ENCODE results near the gene IL2RA. TPM values are rescaled to one million over a fixed set of nuclear protein-coding genes. Genes with fewer than 3 reads are reported as not detected.
A peak's percentile ranks its signal among the peaks of the same experiment; 100 is the strongest.

IL2RA gene
- total RNA-seq, 4 donors from 2014 or later = 0.79 to 1.1 TPM; not detected in 2

DNA sequence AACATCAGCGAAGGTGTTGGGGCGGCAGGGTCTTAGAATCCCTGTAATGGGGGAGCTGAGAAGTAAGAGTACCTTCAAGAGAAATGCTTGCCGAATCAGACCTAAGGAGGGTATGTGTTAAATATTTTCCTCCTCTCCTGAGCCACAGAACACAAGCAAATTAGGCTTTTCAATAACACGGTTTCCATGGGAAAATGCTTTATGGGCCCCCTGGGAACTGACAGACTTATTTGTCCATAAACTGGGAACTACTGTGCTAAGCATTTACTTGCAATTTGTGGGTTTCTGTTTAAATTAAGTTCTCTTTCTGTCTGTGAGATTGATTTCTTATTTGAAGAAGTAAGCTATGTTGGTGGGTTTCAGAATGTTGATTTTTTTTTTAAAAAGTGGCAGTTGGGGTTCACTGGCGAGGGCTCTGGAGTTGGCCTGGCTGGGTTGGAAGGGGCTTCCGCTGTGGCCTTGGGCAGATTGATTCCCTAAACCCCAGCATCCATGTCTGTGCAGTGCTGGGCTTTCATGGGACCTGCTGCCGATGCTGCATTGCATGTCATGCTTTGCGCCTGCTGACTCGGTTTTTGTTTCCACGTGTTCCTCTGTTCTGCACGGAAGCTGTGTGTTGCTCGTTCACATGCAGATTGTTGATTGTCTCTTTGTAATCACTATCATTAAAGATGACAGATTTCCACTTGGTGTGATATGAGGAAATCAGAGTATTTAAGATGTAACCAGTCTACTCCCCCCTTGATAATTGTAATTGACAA is 33.8 kb upstream of the IL2RA start:
- Histone ChIP-seq H3K9me3 (no peaks in the 10 kb centered on the region), H3K36me3 (peaks cover 0 to 17% (median 0%) of the 10 kb centered on the region in 4 donors), H3K4me3 (no peak overlapping the region), H3K4me1 (peaks cover 0 to 43% (median 16%) of the 10 kb centered on the region in 4 donors), H3K27me3 (no peaks in the 10 kb centered on the region), H3K27ac (no peak overlapping the region)
- in situ Hi-C loops (cut with MboI; ENCODE audit: low pct_ligation_motif_present in 1 of 4, low pct_unique_long_range_greater_than_20kb in 1 of 4, low sequenced_read_pairs in 3 of 4) (no loop called here), intact Hi-C loops (cut with DNase I; ENCODE audit: low total_unique reads) (no loop called here)
- no peak for DNase-seq
- TF ChIP-seq POLR2A (IDR thresholded peaks at IDR 0.05) (no peak), POLR2AphosphoS5 (IDR thresholded peaks at IDR 0.05) (no peak), CTCF (IDR thresholded peaks at IDR 0.05) (no peak), EP300 (IDR thresholded peaks at IDR 0.05; ENCODE audit: low read depth) (no peak)
- WGBS, 2 donors (ENCODE audit: low coverage in 1 of 2) = 75 to 76% methylated on average over 10 to 12 of the region's 12 CpGs

- in situ Hi-C loops (cut with MboI; ENCODE audit: low pct_ligation_motif_present in 1 of 4, low pct_unique_long_range_greater_than_20kb in 1 of 4, low sequenced_read_pairs in 3 of 4) (no loop called here), intact Hi-C loops (cut with DNase I; ENCODE audit: low total_unique reads) (no loop called here)
- TF ChIP-seq POLR2A (IDR thresholded peaks at IDR 0.05) (no peak), POLR2AphosphoS5 (IDR thresholded peaks at IDR 0.05) (no peak), EP300 (IDR thresholded peaks at IDR 0.05; ENCODE audit: low read depth) (no peak), CTCF (IDR thresholded peaks at IDR 0.05) (no peak)
- peaks cover 0 to 61% (median 29%) of the 10 kb centered on the region in 4 donors for H3K4me1 ChIP-seq
- H3K9me3 ChIP-seq = no peaks in the 10 kb centered on the region
- no peaks in the 10 kb centered on the region for H3K27me3 ChIP-seq
- DNase-seq = no peak
- no peak overlapping the region for H3K27ac ChIP-seq
- 77 to 88% methylated on average over 2 of the region's 2 CpGs for WGBS, 2 donors (ENCODE audit: low coverage in 1 of 2)
- peaks cover 0 to 6% (median 0%) of the 10 kb centered on the region in 4 donors for H3K36me3 ChIP-seq
- H3K4me3 ChIP-seq = no peak overlapping the region
These were observed 30.6 kb upstream of the IL2RA start for GRCh38 chr10:6092731-6093130.

DNA sequence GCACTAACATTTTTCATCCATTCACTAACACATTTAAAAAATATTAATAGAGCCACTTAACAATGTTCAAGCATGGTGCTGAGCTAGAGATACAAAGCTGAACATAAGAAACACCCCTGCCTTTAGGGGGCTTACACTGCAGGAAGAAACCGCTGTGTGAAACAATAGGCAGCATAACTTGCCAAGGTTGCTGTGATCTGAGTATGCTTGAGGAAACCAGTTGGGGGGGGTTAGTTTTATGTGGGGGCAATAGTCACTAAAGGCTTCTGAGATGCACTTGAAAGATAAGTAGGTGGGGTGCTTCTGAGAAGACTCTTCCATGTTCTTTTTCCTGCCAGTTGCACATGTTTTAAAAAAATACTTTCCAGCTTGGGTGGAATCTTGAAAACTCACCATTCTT is 29.5 kb upstream of the IL2RA start:
- no peak overlapping the region for H3K4me3 ChIP-seq
- intact Hi-C loops (cut with DNase I; ENCODE audit: low total_unique reads) (no loop called here), in situ Hi-C loops (cut with MboI; ENCODE audit: low pct_ligation_motif_present in 1 of 4, low pct_unique_long_range_greater_than_20kb in 1 of 4, low sequenced_read_pairs in 3 of 4) (no loop called here)
- no peaks in the 10 kb centered on the region for H3K9me3 ChIP-seq
- 50 to 57% methylated on average over 1 of the region's 1 CpG for WGBS, 2 donors (ENCODE audit: low coverage in 1 of 2)
- DNase-seq = no peak
- H3K4me1 ChIP-seq = peaks cover 0 to 65% (median 29%) of the 10 kb centered on the region in 4 donors
- no peak overlapping the region for H3K27ac ChIP-seq
- no peak for TF ChIP-seq CTCF (IDR thresholded peaks at IDR 0.05)
- no peak for TF ChIP-seq POLR2AphosphoS5 (IDR thresholded peaks at IDR 0.05)
- TF ChIP-seq EP300 (IDR thresholded peaks at IDR 0.05; ENCODE audit: low read depth) = no peak
- TF ChIP-seq POLR2A (IDR thresholded peaks at IDR 0.05) = no peak
- no peaks in the 10 kb centered on the region for H3K27me3 ChIP-seq
- no peaks in the 10 kb centered on the region for H3K36me3 ChIP-seq

DNA sequence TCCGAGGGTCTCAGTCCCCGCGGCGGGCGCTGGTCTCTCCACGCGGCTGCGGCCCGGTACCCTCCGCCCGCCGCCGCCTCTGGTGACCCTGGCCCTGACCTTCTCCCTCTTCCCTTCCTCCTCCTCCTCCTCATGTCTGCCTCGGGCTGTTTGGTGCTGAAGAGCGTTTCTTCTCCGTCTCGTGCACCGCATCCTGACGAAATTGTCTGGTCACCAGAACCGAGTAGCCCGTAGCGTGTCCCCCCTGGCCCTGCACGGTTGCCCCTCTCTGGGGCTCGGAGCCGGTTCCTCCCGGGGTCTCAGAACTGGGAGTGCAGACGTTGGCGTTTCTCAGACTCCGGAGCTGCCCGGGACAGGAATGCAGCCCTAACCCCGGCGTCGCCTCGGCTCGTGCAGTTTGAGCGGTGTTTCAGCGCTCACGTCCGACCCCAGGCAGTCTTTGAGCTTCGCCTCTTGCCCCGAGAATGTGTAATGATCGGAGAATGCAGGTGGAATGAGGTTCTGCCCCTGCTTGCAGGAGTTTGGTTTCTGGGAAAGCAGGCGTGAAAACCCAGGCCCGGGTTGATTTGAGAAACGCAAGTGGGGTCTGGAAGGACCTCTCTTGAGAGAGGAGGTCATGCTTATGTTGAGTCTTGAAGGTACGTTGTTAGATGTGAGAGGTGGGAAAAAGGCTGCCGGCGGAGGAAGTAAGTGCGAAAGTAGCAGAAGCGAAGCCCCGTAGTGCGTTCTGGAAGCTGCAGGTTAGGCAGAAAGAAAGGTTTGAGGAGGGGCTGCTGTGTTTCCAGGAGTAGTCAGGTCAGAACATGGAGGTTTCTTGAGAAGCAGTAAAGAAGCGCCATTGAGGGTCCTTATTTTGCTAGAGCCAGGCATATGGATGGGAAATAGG is 27.4 kb upstream of the IL2RA start:
- Histone ChIP-seq H3K27me3 (no peaks in the 10 kb centered on the region), H3K9me3 (no peaks in the 10 kb centered on the region), H3K27ac (peak overlapping the region; percentile 82 to 94 (median 94)), H3K36me3 (no peaks in the 10 kb centered on the region), H3K4me3 (peak overlapping the region; percentile 80 to 100 (median 96)), H3K4me1 (peaks cover 0 to 57% (median 25%) of the 10 kb centered on the region in 4 donors)
- 1 to 3% methylated on average over 14 to 44 of the region's 53 CpGs for WGBS, 2 donors (ENCODE audit: low coverage in 1 of 2)
- in situ Hi-C loops (cut with MboI; ENCODE audit: low pct_ligation_motif_present in 1 of 4, low pct_unique_long_range_greater_than_20kb in 1 of 4, low sequenced_read_pairs in 3 of 4) = loop anchor here in 2 of 4 donors (10.0 kb wide), 1 partner anchor 75 kb away; no protein-coding TSS in a partner anchor
- intact Hi-C loops (cut with DNase I; ENCODE audit: low total_unique reads) = loop anchor here (5.0 kb wide), 1 partner anchor 113 kb away; the partner anchor contains the start of gene PFKFB3
- DNase-seq = peak; percentile 25
- TF ChIP-seq POLR2A (IDR thresholded peaks at IDR 0.05) = no peak
